Cardiac ventricle fibroblast (primary cell): Measurements from ENCODE around the gene TNFRSF21. TPM values are rescaled to one million over a fixed set of nuclear protein-coding genes. Genes with fewer than 3 reads are reported as not detected.

Source experiments
- total RNA-seq: library from RNA; depleted of rRNA; stranded (reverse); fragments of >200 nt; gene quantifications from 2 replicates; pipeline ENCODE4 v1.2.3, GENCODE V29; 2015

Gene TNFRSF21
- total RNA-seq = 118 and 121 TPM in 2 replicates

GRCh38 chr6:47309291-47310130 lies at the start of gene TNFRSF21:
TSS of gene TNFRSF21 (minus strand) at chr6:47309905. CDS start at chr6:47309511, 394 bp downstream.

Other genes starting within 250 kb of the TNFRSF21 start
- 9.5 and 11.2 TPM in 2 replicates for gene CD2AP, start 167.9 kb upstream of the TNFRSF21 start, total RNA-seq